ENCODE results near the gene PVALEF. TPM values are rescaled to one million over a fixed set of nuclear protein-coding genes. Genes with fewer than 3 reads are reported as not detected.

PVALEF gene
- total RNA-seq, 1 donor from 2014 or later = not detected

DNA sequence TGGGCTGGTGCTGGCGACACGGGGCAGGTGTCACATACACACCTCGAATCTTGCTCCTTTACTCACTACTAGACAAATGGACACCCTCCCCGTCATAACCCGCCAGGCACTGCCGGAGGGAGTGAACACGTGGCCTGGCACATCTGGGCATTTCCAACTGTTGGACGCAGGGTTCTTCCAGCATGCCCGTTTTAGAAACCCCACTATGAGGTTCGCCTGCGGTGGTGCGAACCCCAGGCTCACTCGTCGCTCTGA lies 64.3 kb downstream of the PVALEF start:
- H3K36me3 ChIP-seq = peaks cover 0 to 42% of the 10 kb centered on the region in 2 donors
- DNase-seq (ENCODE audit: extremely low spot score in 2 of 2) = no peak
- H3K9me3 ChIP-seq = no peaks in the 10 kb centered on the region

GRCh38 chr17:81230043-81230820 lies 64.9 kb downstream of the PVALEF start:
- no peaks in the 10 kb centered on the region for H3K27me3 ChIP-seq
- TF ChIP-seq POLR2A (IDR thresholded peaks at IDR 0.05) = no peak
- no peaks in the 10 kb centered on the region for H3K4me1 ChIP-seq
- H3K9me3 ChIP-seq = no peaks in the 10 kb centered on the region
- intact Hi-C loops (cut with DNase I) = no loop called here
- no peak for DNase-seq (ENCODE audit: extremely low spot score in 2 of 2)
- H3K4me3 ChIP-seq = no peak overlapping the region
- peaks cover 0 to 42% of the 10 kb centered on the region in 2 donors for H3K36me3 ChIP-seq
- no peak overlapping the region for H3K27ac ChIP-seq

More for the DNA sequence above, 64.3 kb downstream of the PVALEF start:
- H3K27me3 ChIP-seq = no peaks in the 10 kb centered on the region
- no peak overlapping the region for H3K27ac ChIP-seq
- intact Hi-C loops (cut with DNase I) = no loop called here
- no peaks in the 10 kb centered on the region for H3K4me1 ChIP-seq
- TF ChIP-seq POLR2AphosphoS5 (IDR thresholded peaks at IDR 0.05; ENCODE audit: insufficient read depth in 1 of 2, low read depth in 1 of 2) (no peak), POLR2A (IDR thresholded peaks at IDR 0.05) (no peak)
- TF ChIP-seq, protein P1, sequence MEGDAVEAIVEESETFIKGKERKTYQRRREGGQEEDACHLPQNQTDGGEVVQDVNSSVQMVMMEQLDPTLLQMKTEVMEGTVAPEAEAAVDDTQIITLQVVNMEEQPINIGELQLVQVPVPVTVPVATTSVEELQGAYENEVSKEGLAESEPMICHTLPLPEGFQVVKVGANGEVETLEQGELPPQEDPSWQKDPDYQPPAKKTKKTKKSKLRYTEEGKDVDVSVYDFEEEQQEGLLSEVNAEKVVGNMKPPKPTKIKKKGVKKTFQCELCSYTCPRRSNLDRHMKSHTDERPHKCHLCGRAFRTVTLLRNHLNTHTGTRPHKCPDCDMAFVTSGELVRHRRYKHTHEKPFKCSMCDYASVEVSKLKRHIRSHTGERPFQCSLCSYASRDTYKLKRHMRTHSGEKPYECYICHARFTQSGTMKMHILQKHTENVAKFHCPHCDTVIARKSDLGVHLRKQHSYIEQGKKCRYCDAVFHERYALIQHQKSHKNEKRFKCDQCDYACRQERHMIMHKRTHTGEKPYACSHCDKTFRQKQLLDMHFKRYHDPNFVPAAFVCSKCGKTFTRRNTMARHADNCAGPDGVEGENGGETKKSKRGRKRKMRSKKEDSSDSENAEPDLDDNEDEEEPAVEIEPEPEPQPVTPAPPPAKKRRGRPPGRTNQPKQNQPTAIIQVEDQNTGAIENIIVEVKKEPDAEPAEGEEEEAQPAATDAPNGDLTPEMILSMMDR (IDR thresholded peaks at IDR 0.05) = no peak
- H3K4me3 ChIP-seq = no peak overlapping the region

- Histone ChIP-seq H3K27me3 (no peaks in the 10 kb centered on the region), H3K4me3 (no peak overlapping the region), H3K27ac (no peak overlapping the region), H3K36me3 (peaks cover 0 to 42% of the 10 kb centered on the region in 2 donors), H3K9me3 (no peaks in the 10 kb centered on the region), H3K4me1 (peaks cover 3% of the 10 kb centered on the region)
- TF ChIP-seq POLR2AphosphoS5 (IDR thresholded peaks at IDR 0.05; ENCODE audit: insufficient read depth in 1 of 2, low read depth in 1 of 2) (no peak), POLR2A (IDR thresholded peaks at IDR 0.05) (no peak)
- TF ChIP-seq, protein P1 (IDR thresholded peaks at IDR 0.05) = no peak
- intact Hi-C loops (cut with DNase I) = no loop called here
- no peak for DNase-seq (ENCODE audit: extremely low spot score in 2 of 2)
Observed at GRCh38 chr17:81231121-81231645, 65.9 kb downstream of the PVALEF start.

DNA sequence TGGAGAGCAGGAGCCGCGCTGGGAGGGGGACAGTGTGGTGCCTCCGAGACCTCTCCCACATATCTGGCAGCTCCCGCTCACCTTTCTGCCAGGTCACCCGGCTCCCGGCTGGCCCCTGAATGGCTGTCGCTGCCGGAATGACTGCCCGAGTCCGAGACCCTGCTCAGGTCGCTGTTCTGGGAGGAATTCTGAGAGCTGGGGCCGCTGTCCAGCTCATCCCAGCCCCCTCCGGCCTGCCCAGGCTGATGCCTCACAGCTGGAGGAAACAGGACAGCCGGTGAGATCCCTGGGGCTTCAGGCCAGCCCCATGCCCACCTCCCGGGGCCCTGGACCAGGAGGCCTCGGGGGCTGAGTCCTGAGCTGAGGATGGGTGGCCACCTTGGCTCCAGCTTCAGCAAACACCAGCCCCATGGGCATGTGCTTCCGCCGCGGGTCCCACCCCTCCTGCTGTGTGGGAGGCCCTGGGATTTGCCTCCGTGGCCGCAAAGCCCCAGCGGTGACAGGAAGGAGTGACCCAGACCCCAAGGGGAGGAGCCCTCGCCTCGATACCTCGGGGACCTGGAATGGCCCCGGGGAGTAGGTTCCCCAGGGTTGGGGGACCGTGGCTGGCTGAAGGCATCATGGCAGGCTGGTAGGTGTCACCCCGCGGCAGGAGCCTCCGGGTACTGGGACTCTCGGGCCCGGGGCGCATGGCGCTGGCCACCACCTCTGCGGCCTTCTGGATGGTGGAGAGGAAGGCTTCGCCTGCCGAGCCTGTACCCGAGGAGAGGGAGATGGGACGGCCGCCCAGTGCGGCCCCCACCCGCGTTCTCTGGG lies 66.7 kb downstream of the PVALEF start:
- H3K36me3 ChIP-seq = peaks cover 0 to 42% of the 10 kb centered on the region in 2 donors
- H3K4me1 ChIP-seq = peaks cover 11% of the 10 kb centered on the region

More for the DNA sequence above, 66.7 kb downstream of the PVALEF start:
- Histone ChIP-seq H3K4me3 (no peak overlapping the region), H3K27me3 (no peaks in the 10 kb centered on the region), H3K27ac (no peak overlapping the region), H3K9me3 (no peaks in the 10 kb centered on the region)
- intact Hi-C loops (cut with DNase I) = no loop called here
- DNase-seq (ENCODE audit: extremely low spot score in 2 of 2) = no peak
- TF ChIP-seq POLR2A (IDR thresholded peaks at IDR 0.05) (no peak), POLR2AphosphoS5 (IDR thresholded peaks at IDR 0.05; ENCODE audit: insufficient read depth in 1 of 2, low read depth in 1 of 2) (no peak)
- TF ChIP-seq, protein P1 (IDR thresholded peaks at IDR 0.05) = no peak

MicroRNAs within 50 kb of the gene (microRNA counts, 767-probe panel; counts per million panel counts)
- microRNA hsa-miR-1250 (238 to 261 counts per million in 2 donors), microRNA hsa-miR-338-3p (5,016 to 5,251 counts per million in 2 donors), microRNA hsa-miR-338-5p (238 to 261 counts per million in 2 donors), microRNA hsa-miR-657 (238 to 261 counts per million in 2 donors)

Small RNA genes within 50 kb of the gene (microRNA-seq; reads per million reads assigned to microRNA genes)
- not detected for gene MIR1250 (ENCODE audit: borderline number of aligned reads, borderline replicate concordance)
- not detected for gene MIR3065 (ENCODE audit: borderline number of aligned reads, borderline replicate concordance)
- not detected for gene MIR338 (ENCODE audit: borderline number of aligned reads, borderline replicate concordance)
- gene MIR657 (ENCODE audit: borderline number of aligned reads, borderline replicate concordance) = not detected

Small RNA genes within 50 kb of the gene (small RNA-seq; reads per million reads assigned to genes)
- not detected for gene MIR1250
- 3.8 reads per million, percentile 81 among the genes with 10 or more reads in this experiment for gene MIR3065
- gene MIR657 = not detected

Other genes with a start within 250 kb of the PVALEF start
- 31.7 TPM for gene CHMP6, start 173.7 kb upstream of the PVALEF start, total RNA-seq
- gene BAIAP2, start 130.4 kb upstream of the PVALEF start, total RNA-seq = 113 TPM
- 6.4 TPM for gene AATK, start 714 bp downstream of the PVALEF start, total RNA-seq
- gene CEP131, start 57.5 kb downstream of the PVALEF start, total RNA-seq = 6.1 TPM
- gene TEPSIN, start 73.5 kb downstream of the PVALEF start, total RNA-seq = 35.4 TPM
- 52.5 TPM for gene NDUFAF8, start 73.8 kb downstream of the PVALEF start, total RNA-seq
- gene SLC38A10, start 129.8 kb downstream of the PVALEF start, total RNA-seq = 67.5 TPM
- 9.1 TPM for gene BAHCC1, start 229.9 kb downstream of the PVALEF start, total RNA-seq